ENCODE measurements around the gene PPT2.

Gene PPT2

GRCh38 chr6:32128751-32129296 is 25.1 kb upstream of the PPT2 start:
- Histone ChIP-seq H3K9me3 (ENCODE audit: insufficient read depth, low read depth, low read length) (no peaks in the 10 kb centered on the region), H3K9ac (ENCODE audit: low read depth, low read length, poor library complexity, severe bottlenecking) (peak overlapping the region; percentile 75), H4K20me1 (ENCODE audit: insufficient read depth, low read length, poor library complexity, severe bottlenecking) (peaks cover 17% of the 10 kb centered on the region), H3K79me2 (ENCODE audit: insufficient read depth, low read length) (peaks cover 38% of the 10 kb centered on the region), H3K4me1 (ENCODE audit: insufficient read depth, low read length, poor library complexity, severe bottlenecking) (peaks cover 25% of the 10 kb centered on the region), H3K4me2 (ENCODE audit: low read depth, low read length, poor library complexity, severe bottlenecking) (peak overlapping the region; percentile 87), H3K27me3 (ENCODE audit: insufficient read depth, low read length, poor library complexity, severe bottlenecking) (no peaks in the 10 kb centered on the region), H3K9me2 (replicated peaks; ENCODE audit: low read depth, low read length) (no peaks in the 10 kb centered on the region), H3K36me3 (ENCODE audit: insufficient read depth, low read length) (peaks cover 2% of the 10 kb centered on the region; the same call in 1 of the 2 replicates), H2AFZ (ENCODE audit: low read length) (no peak overlapping the region), H3F3A (ENCODE audit: low read depth) (no peaks in the 10 kb centered on the region), H3K4me3 (ENCODE audit: low read length, poor library complexity, severe bottlenecking) (peak overlapping the region; percentile 81)
- TF ChIP-seq CTCF (conservative IDR thresholded peaks at IDR 0.05; ENCODE audit: low read length) (no peak), EZH2phosphoT487 (IDR thresholded peaks at IDR 0.05; ENCODE audit: borderline replicate concordance) (no peak)

GRCh38 chr6:32129297-32130088 is 24.4 kb upstream of the PPT2 start:
- Histone ChIP-seq H3K4me2 (ENCODE audit: low read depth, low read length, poor library complexity, severe bottlenecking) (peak overlapping the region; percentile 87), H2AFZ (ENCODE audit: low read length) (peak overlapping the region; percentile 91), H3K36me3 (ENCODE audit: insufficient read depth, low read length) (no peaks in the 10 kb centered on the region), H3K9me3 (ENCODE audit: insufficient read depth, low read depth, low read length) (no peaks in the 10 kb centered on the region), H3K9ac (ENCODE audit: low read depth, low read length, poor library complexity, severe bottlenecking) (peak overlapping the region; percentile 75), H3K9me2 (replicated peaks; ENCODE audit: low read depth, low read length) (no peaks in the 10 kb centered on the region), H4K20me1 (ENCODE audit: insufficient read depth, low read length, poor library complexity, severe bottlenecking) (peaks cover 17% of the 10 kb centered on the region), H3K4me3 (ENCODE audit: low read length, poor library complexity, severe bottlenecking) (peak overlapping the region; percentile 81), H3K4me1 (ENCODE audit: insufficient read depth, low read length, poor library complexity, severe bottlenecking) (peaks cover 25% of the 10 kb centered on the region), H3K27me3 (ENCODE audit: insufficient read depth, low read length, poor library complexity, severe bottlenecking) (no peaks in the 10 kb centered on the region), H3K79me2 (ENCODE audit: insufficient read depth, low read length) (peaks cover 34% of the 10 kb centered on the region), H3F3A (ENCODE audit: low read depth) (no peaks in the 10 kb centered on the region)
- TF ChIP-seq EZH2phosphoT487 (IDR thresholded peaks at IDR 0.05; ENCODE audit: borderline replicate concordance): no peak
- no peak for TF ChIP-seq CTCF (conservative IDR thresholded peaks at IDR 0.05; ENCODE audit: low read length)

- H3K79me2 ChIP-seq (ENCODE audit: insufficient read depth, low read length): peaks cover 21% of the 10 kb centered on the region
- H3K4me1 ChIP-seq (ENCODE audit: insufficient read depth, low read length, poor library complexity, severe bottlenecking): peaks cover 21% of the 10 kb centered on the region
- H3K36me3 ChIP-seq (ENCODE audit: insufficient read depth, low read length): no peaks in the 10 kb centered on the region
- no peak overlapping the region for H2AFZ ChIP-seq (ENCODE audit: low read length)
- H3K9me3 ChIP-seq (ENCODE audit: insufficient read depth, low read depth, low read length): no peaks in the 10 kb centered on the region
- H3K9ac ChIP-seq (ENCODE audit: low read depth, low read length, poor library complexity, severe bottlenecking): no peak overlapping the region
- H3F3A ChIP-seq (ENCODE audit: low read depth): no peaks in the 10 kb centered on the region
- peaks cover 10% of the 10 kb centered on the region for H4K20me1 ChIP-seq (ENCODE audit: insufficient read depth, low read length, poor library complexity, severe bottlenecking)
- no peak overlapping the region for H3K4me2 ChIP-seq (ENCODE audit: low read depth, low read length, poor library complexity, severe bottlenecking)
- TF ChIP-seq CTCF (conservative IDR thresholded peaks at IDR 0.05; ENCODE audit: low read length) (no peak), EZH2phosphoT487 (IDR thresholded peaks at IDR 0.05; ENCODE audit: borderline replicate concordance) (no peak)
- no peaks in the 10 kb centered on the region for H3K27me3 ChIP-seq (ENCODE audit: insufficient read depth, low read length, poor library complexity, severe bottlenecking)
- H3K4me3 ChIP-seq (ENCODE audit: low read length, poor library complexity, severe bottlenecking): no peak overlapping the region
- H3K9me2 ChIP-seq (replicated peaks; ENCODE audit: low read depth, low read length): no peaks in the 10 kb centered on the region
Observed at GRCh38 chr6:32131439-32131948, 22.4 kb upstream of the PPT2 start.
